Lung (tissue), 12 donors: ENCODE results near the gene TDRD7. TPM values are rescaled to one million over a fixed set of nuclear protein-coding genes. Genes with fewer than 3 reads are reported as not detected.

Source experiments
- ATAC-seq: fragments of 200-7000 bp; cut with Tn5 transposase; one replicate; pipeline ENCODE4 v1.9.1; 2020; ENCODE audit warnings: moderate number of reproducible peaks; ENCODE audit not compliant: insufficient read depth, low FRiP score
- DNase-seq, 3 donors: peaks; one replicate each; pipeline ENCODE4 v3.0.0-alpha.2; 2013 to 2017
- H3K27ac ChIP-seq, 2 donors: one replicate each; pipeline ENCODE4 v1.5.1; 2013; ENCODE audit warnings: mild to moderate bottlenecking in 2 of 2, moderate library complexity in 2 of 2, control low read depth in 1 of 2, inconsistent platforms in 1 of 2, low read depth in 1 of 2, low read length in 1 of 2
- H3K27me3 ChIP-seq, 3 donors: one replicate each; pipeline ENCODE4 v1.5.1; 2013; ENCODE audit warnings: low read length in 2 of 3; ENCODE audit not compliant: control insufficient read depth in 3 of 3, insufficient read depth in 3 of 3
- H3K36me3 ChIP-seq, 4 donors: one replicate each; pipeline ENCODE4 v1.5.1; 2013; ENCODE audit warnings: low read length in 4 of 4, mild to moderate bottlenecking in 1 of 4, moderate library complexity in 1 of 4; ENCODE audit not compliant: control insufficient read depth in 4 of 4, insufficient read depth in 4 of 4
- H3K4me1 ChIP-seq, 5 donors: one replicate each; pipeline ENCODE4 v1.5.1; 2013; ENCODE audit warnings: low read length in 5 of 5, mild to moderate bottlenecking in 2 of 5, moderate library complexity in 1 of 5; ENCODE audit not compliant: control insufficient read depth in 5 of 5, insufficient read depth in 5 of 5
- H3K4me3 ChIP-seq: one replicate; pipeline ENCODE4 v1.5.1; 2013; ENCODE audit warnings: mild to moderate bottlenecking, control low read depth, moderate library complexity
- H3K9ac ChIP-seq, 2 donors: one replicate each; pipeline ENCODE4 v1.5.1; 2013; ENCODE audit warnings: low read length in 2 of 2, control low read depth in 1 of 2; ENCODE audit not compliant: insufficient read depth in 1 of 2
- H3K9me3 ChIP-seq, 4 donors: one replicate each; pipeline ENCODE4 v1.5.1; 2013; ENCODE audit warnings: low read length in 3 of 4, mild to moderate bottlenecking in 1 of 4, moderate library complexity in 1 of 4; ENCODE audit not compliant: control insufficient read depth in 4 of 4, insufficient read depth in 3 of 4
- CTCF ChIP-seq: IDR thresholded peaks from 2 replicates; pipeline ENCODE4 v1.5.1; 2012; ENCODE audit warnings: mild to moderate bottlenecking; ENCODE audit errors: control extremely low read depth, extremely low read depth
- WGBS, 2 donors: extraction: QIAGEN DNeasy Blood & Tissue Kit; methylation state at CpG; one replicate each; pipeline ENCODE4 v1.1.7; 2013; 5-methylcytosine and 5-hydroxymethylcytosine counted together
- polyA plus RNA-seq, 2 donors: library from polyadenylated mRNA; stranded (reverse); fragments of 200-250 nt; gene quantifications; one replicate each; pipeline ENCODE4 v1.2.1, GENCODE V29; 2013
- total RNA-seq, 2 donors: library from RNA; depleted of rRNA in 1 of 2; stranded (reverse); fragments of >200 nt in 1 of 2; gene quantifications; one replicate each; pipeline ENCODE4 v1.2.1, GENCODE V29; 2014 to 2021
- donor health status: control.
- donor health status: control.
- donor health status: Bipolar disorder and iron deficiency.
- donor health status: healthy.
- donor health status: DM: yes; HTN: yes; CAD: no.

The TDRD7 gene
- total and polyA plus RNA-seq, 4 donors = 6.8 to 13.3 (median 11.7) TPM

- Histone ChIP-seq H3K9ac (no peak overlapping the region), H3K4me1 (no peaks in the 10 kb centered on the region), H3K4me3 (no peak overlapping the region), H3K9me3 (no peaks in the 10 kb centered on the region), H3K36me3 (peaks cover 0 to 10% (median 2%) of the 10 kb centered on the region in 4 donors), H3K27ac (no peak overlapping the region), H3K27me3 (peaks cover 0 to 4% (median 2%) of the 10 kb centered on the region in 3 donors)
- ATAC-seq (no peak), DNase-seq (no peak)
- no peak for TF ChIP-seq CTCF
- WGBS, 2 donors = 83 to 94% methylated on average over 3 of the region's 3 CpGs
These were observed 61.8 kb downstream of the TDRD7 start for GRCh38 chr9:97473717-97474116.

- H3K4me3 ChIP-seq = no peak overlapping the region
- H3K4me1 ChIP-seq = no peaks in the 10 kb centered on the region
- 91 to 94% methylated on average over 5 of the region's 5 CpGs for WGBS, 2 donors
- no peak for TF ChIP-seq CTCF
- no peak overlapping the region for H3K9ac ChIP-seq
- peaks cover 0 to 10% (median 2%) of the 10 kb centered on the region in 4 donors for H3K36me3 ChIP-seq
- H3K27ac ChIP-seq = no peak overlapping the region
- ATAC-seq = no peak
- no peaks in the 10 kb centered on the region for H3K9me3 ChIP-seq
- peaks cover 0 to 4% (median 2%) of the 10 kb centered on the region in 3 donors for H3K27me3 ChIP-seq
- no peak for DNase-seq
These were observed 62.6 kb downstream of the TDRD7 start for GRCh38 chr9:97474372-97474925.

GRCh38 chr9:97475059-97475458, 63.2 kb downstream of the TDRD7 start:
- Histone ChIP-seq H3K9me3 (peaks cover 0 to 2% (median 0%) of the 10 kb centered on the region in 4 donors), H3K9ac (no peak overlapping the region), H3K27me3 (peaks cover 0 to 4% (median 2%) of the 10 kb centered on the region in 3 donors), H3K4me3 (no peak overlapping the region), H3K27ac (no peak overlapping the region), H3K4me1 (peaks cover 0 to 2% (median 0%) of the 10 kb centered on the region in 5 donors), H3K36me3 (peaks cover 0 to 10% (median 3%) of the 10 kb centered on the region in 4 donors)
- DNase-seq (no peak), ATAC-seq (no peak)
- no peak for TF ChIP-seq CTCF
- 95% methylated on average over 2 of the region's 2 CpGs for WGBS, 2 donors
